SIG-M5 treated with dmso at 0.1 percent for 504 hours (cell line): ENCODE measurements around the gene PPP6R2.

ENCODE experiments used
- DNase-seq: peaks from one replicate; lab custom pipeline; 2025; ENCODE audit not compliant: unreplicated experiment; lab: John Stamatoyannopoulos, UW

The PPP6R2 gene

DNA sequence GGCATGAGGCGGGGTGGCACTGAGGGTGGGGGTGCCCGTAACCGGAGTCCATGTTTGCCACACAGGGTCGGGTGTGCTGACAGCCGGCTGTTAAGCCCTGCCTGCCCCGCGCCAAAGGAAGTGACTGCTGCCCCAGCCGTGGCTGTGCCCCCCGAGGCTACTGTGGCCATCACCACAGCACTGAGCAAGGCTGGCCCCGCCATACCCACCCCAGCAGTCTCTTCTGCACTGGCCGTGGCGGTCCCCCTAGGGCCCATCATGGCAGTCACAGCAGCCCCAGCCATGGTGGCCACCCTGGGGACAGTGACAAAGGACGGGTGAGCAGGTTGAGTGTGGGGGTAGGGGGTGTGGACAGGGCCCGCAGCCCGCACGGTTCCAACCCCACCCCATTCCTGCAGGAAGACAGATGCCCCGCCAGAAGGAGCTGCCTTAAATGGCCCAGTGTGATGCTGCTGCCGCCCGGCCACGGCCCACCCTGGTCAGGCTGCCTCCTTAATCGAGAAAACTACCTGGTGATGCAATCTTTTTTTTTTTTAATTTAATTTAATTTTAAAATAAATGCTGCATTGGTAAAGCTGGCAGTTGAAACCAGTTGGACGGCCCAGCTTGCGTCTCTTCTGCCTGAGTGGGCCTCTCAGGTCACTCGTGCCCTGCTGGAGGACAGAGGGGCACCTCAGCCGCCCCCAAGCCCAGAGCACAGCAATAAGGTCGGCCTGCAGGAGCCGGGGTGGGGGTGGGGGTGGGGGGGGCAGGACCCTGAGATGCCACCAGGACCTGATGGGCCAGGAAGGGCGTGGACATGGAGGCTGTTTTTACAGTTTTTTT lies 100.9 kb downstream of the PPP6R2 start:
- no peak for DNase-seq

DNA sequence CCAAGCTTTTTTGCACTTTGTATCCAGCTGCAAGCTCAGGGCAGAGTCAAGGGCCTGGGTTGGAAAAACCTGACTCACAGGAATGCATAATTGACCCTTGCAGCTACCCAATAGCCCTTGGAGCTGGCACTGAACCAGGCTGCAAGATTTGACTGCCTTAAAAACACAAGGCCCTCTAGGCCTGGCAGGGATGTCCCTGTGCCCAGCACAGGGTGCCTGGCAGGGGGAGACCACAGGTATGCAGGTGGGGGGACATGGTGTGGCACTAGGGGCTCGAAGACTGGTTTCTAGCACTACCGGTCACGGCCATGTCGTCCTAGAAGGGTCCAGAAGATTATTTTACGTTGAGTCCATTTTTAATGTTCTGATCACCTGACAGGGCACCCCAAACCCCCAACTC lies 101.5 kb downstream of the PPP6R2 start:
- no peak for DNase-seq

DNA sequence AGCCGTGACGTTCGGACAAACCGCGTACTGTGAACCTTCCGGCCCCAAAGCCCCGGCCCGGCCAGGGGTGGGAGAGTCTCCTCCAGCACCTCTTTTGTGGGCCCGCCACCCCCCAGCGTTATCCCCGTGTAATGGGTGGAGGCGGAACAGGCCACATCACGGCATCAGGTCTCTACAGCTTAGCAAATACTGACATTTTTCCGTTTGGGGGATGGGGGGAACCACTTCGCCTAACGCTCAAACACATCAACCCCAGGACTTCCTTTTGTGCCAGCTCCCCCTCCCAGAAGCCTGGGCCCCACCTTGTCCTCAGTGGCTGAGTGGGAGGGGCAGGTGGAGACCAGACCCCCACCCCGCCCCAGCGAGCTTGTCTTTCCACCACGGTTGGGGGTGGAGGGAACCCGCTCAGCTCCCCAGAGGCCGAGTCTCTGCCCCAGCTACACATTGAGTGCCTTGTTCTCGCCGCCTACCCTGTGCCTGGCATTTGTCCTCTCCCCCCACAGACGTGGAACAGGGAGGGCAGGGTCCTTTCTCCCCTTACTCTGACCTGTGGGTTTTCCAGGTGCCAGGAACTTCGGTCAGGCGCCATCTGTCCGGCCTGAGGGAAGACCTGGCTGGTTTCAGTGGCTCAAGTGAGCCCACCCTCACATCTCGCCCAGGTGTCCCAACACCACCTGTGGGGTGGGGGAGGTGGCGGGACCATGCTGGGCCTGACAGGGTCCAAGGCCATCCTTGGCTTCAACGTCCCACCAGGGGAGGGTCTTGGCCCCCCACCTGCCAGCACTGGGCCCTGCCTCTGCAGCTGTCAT lies 102.1 kb downstream of the PPP6R2 start:
- no peak for DNase-seq

DNA sequence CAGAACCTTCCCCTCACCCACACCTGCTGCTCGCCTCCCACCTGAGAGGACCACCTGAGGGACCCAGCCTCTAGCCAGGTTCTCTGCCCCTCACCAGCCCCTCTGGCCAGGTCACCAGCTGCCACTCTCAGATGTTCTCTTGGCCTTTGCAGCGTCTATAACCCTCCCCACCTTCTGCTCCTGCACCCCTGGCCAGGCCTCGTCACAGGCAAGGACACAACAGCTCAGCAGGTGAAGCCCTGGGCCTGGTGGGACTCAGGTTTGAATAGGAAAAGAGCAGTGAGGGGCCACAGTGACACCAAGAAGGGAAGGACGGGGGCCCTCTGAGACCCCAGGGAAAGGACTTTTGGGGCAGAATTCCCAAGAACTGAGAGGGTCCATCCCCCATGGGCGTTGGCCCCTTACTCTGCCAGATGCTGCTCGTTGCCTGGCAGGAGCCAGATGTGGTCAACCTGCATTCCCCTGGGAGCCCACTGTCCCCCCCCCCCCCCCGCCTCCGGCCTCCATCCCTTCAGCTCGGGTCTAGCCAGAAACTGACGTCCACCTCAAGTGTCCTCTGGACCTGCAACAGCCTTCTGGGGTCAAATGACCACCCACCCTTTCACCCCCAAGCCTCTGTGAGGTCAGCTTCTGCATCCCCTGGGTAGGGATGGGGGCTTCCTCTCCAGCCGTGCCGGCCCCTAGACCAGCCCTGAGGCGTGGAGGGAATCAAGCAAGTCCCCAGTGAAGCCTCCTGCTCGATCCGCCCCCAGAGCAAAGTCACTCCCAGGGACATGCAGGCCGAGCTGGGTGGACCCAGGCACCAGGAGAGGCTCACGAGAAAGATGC lies 103.0 kb downstream of the PPP6R2 start:
- DNase-seq, result no peak

DNA sequence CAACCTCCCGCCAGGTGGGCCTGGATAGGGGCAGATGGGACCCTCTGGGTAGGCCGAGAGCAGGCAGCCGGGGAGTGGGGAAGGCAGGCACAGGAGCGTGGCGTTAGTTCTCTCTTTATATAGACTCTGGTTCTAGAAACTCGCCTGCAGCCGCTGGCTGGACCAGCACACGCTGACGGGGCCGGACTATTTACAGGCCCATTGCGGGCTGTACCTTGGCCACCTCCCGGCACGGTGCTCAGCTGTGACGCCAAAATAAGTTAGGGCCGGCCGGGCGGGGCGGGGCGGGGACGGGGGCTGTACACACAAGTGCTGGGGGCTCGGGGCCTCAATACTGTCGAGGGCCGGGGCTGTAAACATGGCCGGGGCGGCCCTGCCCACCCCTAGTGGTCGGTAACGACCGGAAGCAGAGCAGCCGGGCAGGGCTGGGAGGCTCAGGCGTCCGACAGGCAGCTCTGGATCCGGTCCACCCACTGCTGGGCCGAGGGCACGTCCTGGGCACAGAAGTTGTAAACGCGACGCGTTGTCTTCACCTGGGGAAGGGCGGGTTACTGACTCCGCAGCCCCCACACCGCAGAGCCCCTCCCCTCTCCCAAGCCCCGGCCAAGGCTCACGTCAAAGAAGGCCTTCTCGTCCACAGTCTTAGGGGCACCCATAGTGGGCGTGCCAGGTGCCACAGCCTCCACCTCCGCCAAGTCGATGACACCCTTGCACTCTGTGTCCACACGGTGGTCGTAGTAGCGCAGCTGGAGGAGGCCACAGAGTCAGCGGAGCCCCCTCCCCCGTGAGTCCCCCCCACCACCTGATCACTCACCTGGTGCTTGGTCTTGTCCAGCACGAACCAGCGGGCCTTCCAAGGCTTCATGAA lies 103.8 kb downstream of the PPP6R2 start:
- DNase-seq, result no peak

DNA sequence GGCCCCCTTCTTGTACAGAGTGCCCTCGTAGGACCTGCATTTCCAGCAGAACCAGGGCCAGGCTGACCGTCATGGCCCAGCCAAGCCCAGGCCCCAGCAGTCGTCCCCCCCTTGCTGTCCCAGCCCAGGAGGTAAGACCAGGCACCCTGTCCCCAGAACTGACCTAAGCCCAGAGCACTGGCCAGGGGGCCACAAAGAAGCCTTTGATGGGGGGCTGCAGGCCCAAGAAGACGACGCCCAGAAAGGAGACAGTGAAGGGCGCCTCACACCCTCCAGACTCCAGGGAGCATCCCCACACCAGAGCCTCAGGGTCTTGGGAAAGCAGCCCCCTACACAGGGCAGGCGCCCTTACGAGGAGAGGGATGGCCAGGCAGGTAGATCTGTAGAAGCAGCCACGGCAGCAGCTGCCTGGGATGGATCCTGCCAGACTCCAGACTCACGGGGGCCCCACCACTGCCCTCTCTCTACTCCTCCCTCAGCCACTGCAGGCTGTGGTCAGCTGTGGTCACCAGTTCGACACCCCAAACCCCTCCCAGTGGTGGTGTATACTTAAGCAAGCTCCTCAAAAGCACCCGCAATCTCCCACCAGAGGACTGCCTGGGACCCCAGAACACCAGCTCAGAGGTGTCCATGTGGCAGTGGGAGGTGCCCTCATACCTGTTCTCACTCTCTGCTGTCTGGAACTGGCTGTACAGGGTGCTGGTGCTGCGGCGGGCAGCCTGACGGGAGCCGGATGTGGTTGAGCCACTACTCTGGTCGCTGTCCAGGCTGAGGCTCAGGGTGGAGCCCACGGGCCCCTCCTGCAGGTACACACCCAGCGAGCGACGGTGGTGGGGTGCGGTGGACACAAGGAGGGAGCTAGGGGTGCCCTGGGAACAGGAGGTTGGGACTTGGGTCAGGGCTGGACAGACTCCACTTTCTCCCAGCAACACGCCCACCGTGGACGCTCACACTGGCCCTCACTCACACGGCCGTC lies 104.7 kb downstream of the PPP6R2 start:
- no peak for DNase-seq

DNA sequence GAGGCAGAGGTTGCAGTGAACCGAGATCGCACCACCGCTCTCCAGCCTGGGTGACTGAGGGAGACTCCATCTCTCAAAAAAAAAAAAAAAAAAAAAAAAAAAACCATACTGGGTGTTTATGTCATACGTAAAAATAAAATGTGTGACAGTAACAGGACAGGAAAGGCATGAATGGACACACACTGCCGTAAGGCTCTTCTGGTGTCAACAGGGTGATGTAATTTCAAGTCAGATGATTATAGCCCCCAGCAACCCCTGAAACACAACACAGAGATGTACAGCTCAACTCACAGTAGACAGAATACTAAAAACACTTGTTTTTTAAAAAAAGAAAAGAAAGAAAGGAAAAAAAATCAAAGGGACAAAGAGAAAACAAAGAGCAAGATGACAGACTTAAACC lies 109.5 kb downstream of the PPP6R2 start:
- no peak for DNase-seq

DNA sequence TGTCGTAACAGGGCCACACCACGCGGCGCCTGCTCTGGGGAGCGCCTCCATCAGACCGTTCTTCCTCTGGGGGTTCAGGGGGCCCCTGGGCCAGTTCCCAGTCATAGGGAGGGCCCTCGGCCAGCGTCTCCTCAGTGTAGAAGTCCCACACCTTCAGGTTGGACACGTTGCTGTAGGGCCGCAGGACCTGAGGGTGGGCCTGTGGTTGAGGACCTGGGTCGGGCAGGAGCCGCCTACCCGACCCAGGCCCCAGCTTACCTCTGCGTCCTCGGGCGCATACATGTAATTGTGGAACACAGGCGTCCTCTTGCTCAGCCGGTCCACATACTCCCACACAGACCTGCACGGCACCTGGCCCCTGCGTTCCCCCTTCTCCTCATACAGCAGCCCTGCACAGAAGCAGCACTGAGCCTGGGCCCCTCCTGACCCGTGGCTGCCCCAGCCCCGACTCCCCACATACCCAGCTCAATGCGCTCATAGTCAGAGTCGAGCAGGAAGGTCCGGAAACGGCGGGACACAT lies 111.5 kb downstream of the PPP6R2 start:
- DNase-seq, result no peak

DNA sequence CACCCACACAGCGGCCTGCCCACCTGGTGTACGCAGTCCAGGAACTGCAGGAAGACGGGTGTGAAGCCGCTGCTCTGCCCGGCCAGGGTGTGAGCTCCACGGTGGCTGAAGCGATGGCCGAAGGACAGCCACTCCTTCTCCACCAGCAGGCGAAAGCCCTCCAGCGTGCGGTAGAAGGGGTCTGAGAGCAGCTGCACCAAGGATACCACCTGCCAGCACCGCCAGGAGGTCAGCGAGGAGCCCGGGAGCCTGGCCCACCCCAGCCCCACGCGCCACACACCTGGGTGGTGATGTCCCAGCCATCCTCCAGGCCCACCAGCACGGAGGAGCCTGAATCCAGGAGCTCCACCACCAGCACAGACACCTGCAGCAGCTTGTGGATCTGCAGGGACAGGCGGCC lies 112.1 kb downstream of the PPP6R2 start:
- no peak for DNase-seq

DNA sequence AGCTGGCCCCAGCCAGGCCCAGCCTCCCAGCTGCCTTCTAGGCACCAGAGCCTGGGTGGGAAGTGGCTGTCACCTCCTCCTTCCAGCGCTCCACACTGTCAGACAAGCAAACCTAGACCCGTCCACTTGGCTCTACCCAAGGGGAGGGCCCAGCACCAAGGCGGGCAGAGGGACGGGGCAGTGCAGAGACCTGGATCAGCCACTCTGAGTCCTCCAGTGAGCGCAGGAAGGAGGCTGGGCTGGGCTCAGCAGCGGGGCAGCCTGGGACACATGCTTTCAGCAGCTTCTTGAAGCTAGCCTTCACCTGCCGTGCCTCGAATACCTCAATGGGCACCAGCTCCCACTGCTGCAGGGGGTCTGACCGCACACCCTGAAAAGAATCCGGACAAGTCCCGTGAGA lies 112.9 kb downstream of the PPP6R2 start:
- DNase-seq, result no peak

DNA sequence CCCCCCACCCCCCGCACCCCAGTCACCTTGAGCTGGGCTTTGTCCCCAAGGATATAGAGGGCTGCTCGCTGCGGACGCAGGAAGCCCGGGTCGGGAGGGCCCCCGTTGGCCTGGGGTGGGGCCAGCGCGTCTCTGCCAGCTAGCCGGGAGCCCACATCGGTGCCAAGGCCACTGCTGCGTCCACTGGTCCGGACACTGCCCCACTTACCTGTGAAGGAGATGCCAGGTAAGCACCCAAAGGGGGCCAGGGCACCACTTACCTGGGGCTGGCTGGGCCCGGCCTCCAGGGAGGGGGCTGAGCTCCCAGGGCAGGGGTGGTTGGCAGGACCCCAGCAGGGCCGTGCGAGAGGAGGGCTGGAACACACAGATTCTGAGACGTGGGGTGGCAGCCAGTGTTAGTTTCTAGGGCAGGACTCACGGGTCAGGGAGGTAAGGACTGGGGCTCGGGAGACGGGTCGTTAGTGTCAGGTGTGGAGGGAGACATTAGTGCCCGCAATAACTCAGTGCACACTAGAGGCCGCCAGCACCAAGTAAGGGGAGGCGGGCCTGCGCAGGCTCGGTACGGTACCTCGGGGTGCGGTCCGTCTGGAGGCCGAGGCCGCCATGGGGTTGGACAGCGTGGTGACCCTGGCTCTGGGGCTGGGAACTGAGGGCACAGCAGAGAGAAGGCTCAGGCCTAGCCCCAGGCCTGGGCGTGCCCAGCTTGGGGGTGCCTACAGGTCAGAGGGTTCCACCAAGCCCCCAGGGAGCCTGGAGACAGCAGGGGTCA lies 113.5 kb downstream of the PPP6R2 start:
- no peak for DNase-seq

DNA sequence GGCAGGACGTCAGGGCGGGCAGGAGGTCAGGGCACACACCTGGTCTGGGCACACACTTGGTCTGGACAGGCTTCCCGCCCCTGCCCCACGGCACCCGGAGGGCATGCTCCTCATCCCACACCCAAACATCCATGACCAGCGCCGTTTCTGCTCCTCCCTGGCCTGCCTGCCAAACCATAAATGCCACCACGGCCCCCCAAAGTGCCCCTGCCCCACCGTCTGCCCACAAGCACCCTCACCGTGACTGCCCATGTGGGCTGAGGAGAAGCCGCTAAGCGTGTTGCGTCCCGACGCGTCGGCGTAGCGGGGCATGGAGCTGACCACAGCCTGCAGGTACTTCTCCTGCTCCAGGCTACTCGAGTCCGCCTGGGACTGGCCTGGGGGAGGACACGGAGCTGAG lies 115.9 kb downstream of the PPP6R2 start:
- DNase-seq, result no peak

DNA sequence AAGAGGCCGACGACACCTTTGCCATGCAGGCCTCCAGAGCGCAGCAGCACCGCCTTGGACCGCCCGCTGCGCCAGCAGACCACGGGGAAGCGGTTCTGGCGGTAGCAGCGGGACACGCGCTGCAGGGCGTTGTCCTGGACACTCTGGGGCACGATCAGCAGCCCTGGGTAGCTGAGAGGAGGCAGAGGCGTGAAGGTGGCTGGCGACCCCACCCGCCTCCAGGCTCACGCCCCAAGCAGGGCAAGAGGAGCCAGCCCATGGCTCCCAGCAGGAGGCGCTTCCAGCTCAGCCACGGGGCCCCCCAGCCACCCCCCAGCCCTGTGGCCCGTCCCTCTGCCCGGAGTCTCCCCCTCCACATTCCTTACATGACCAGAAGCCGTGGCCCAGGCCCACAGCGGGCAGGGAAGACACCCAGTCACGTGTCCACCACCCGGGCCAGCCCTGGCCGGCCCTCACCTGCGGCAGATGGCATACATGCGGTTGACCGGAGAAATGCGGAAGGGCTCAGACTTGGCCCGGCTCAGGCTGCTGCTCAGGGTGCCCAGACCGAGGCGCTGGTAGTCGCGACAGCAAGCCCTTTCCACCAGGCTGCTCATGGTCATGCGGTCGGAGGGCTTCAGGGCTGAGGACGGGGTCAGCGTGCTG lies 116.5 kb downstream of the PPP6R2 start:
- no peak for DNase-seq

DNA sequence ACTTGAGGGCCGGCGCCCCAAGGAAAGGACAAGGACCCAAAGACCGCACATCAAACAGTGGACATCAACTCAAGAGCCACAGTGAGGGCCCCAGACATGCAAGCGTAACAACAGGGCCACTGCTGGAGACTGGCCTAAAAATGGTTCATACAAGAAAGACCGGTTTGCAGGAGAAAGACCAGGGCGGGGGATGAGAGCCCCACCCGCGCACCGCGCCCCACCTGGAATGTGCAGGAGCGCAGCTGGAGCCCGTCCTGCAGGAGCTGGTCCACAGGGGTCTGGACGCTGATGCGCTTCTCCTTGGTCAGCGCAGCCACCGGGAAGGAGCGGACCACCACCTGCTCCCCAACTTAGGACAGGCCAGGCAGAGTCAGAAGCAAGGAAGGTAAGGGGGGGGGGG lies 117.8 kb downstream of the PPP6R2 start:
- no peak for DNase-seq

DNA sequence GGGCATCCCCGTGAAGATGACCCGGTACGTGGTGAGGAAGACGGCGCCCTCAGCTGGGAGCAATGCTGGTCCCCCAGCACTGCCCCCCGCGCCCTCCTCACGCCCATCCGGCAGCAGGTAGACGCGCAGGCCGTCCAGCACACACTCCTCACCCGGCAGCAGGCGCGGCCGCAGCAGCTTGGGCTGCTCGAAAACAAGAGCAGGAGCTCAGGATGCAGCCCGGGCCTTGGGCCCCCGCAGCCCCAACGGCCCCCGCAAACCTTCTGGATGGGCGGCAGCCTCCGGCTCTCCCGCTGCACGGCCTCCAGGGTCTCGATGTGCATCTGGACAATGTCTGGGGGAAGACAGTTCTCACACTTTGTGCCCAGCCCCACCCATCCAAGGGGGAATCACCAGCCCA lies 118.4 kb downstream of the PPP6R2 start:
- no peak for DNase-seq

DNA sequence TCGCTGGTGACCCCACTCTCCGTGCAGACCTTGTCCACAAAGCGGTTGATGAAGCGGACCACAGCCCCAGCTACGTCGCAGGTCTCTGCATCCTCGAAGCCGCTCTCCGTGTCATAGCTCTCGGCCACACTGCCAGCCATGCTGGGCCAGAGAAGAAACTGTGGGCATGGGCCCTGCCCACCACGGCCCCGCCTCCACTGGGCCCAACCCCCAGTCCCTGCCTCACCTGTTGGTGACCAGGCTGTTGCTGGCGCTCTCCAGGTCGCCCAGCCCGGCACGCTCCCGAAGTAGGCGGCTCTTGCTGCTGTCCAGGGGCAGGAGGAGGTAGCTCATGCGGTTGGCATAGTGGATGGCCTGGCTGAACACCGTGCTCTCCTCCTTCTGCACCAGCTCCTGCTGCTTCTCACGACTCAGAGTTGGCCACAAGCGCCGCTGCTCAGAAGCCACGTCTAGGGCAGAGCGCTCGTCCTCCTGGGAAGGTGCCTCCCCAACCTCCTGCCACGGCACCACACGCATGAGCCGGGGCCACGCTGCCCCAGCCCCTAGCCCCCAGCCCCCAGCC lies 118.9 kb downstream of the PPP6R2 start:
- DNase-seq, result no peak

DNA sequence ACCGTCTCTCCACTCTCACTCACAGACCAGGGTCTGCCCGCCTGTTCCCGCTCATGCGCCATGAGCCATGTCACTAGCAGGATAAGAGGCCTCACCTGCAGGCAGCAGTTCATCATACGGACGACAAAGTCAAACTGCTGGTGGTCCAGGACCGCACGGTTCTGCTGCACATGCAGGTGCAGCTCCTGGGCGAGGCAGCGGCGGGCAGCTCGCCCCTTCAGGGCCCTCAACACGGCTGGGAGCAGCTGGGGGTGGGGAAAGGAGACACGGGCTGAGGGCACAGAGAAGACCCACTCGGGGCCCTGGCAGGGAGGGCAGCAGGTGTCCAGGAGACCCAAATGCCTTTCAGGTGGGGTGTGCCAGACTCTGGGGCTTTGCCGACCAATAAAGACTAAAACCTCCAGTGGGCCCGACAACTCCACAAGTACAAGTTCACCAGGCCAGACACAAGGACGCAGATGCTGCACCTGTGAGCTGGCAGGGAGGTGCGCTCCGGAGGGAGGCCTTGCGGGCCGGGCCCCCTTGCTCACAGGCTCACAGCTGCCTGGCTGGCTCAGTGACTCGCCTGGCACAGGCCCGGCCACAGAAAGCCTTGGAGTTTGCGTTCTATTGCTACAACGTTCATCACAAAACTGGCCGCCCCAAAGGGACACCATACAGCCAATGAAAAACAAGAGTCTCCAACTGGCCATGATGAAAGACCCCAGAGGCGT lies 120.2 kb downstream of the PPP6R2 start:
- DNase-seq, result no peak
